ENCODE measurements around the gene EXOC4. TPM values are rescaled to one million over a fixed set of nuclear protein-coding genes. Genes with fewer than 3 reads are reported as not detected.
"Not testable (repeated sequence)": the region's sequence is repeated elsewhere in the genome, so short reads cannot be mapped to it uniquely, and the experiment has no call there.

The EXOC4 gene
- total RNA-seq, 1 donor from 2014 or later, result 99.2 TPM

GRCh38 chr7:134069187-134069586 is 816.3 kb downstream of the EXOC4 start:
- TF ChIP-seq POLR2A (IDR thresholded peaks at IDR 0.05) (no peak), CTCF (IDR thresholded peaks at IDR 0.05) (no peak), POLR2AphosphoS5 (IDR thresholded peaks at IDR 0.05; ENCODE audit: insufficient read depth in 1 of 2, low read depth in 1 of 2) (no peak)
- Histone ChIP-seq H3K4me3 (no peak overlapping the region), H3K4me1 (no peaks in the 10 kb centered on the region), H3K27me3 (no peaks in the 10 kb centered on the region), H3K36me3 (no peaks in the 10 kb centered on the region), H3K27ac (no peak overlapping the region), H3K9me3 (no peaks in the 10 kb centered on the region)
- intact Hi-C loops (cut with DNase I), result no loop called here
- no peak for DNase-seq (ENCODE audit: extremely low spot score in 2 of 2)

GRCh38 chr7:134070673-134071072 is 817.8 kb downstream of the EXOC4 start:
- Histone ChIP-seq H3K9me3 (no peaks in the 10 kb centered on the region), H3K27me3 (no peaks in the 10 kb centered on the region), H3K4me3 (no peak overlapping the region), H3K27ac (no peak overlapping the region), H3K4me1 (no peaks in the 10 kb centered on the region), H3K36me3 (no peaks in the 10 kb centered on the region)
- intact Hi-C loops (cut with DNase I), result no loop called here
- DNase-seq (ENCODE audit: extremely low spot score in 2 of 2), result no peak
- no peak for TF ChIP-seq POLR2A (IDR thresholded peaks at IDR 0.05)
- TF ChIP-seq POLR2AphosphoS5 (IDR thresholded peaks at IDR 0.05; ENCODE audit: insufficient read depth in 1 of 2, low read depth in 1 of 2), result no peak
- no peak for TF ChIP-seq CTCF (IDR thresholded peaks at IDR 0.05)

- no peak for DNase-seq (ENCODE audit: extremely low spot score in 2 of 2)
- Histone ChIP-seq H3K4me3 (no peak overlapping the region), H3K9me3 (no peaks in the 10 kb centered on the region), H3K4me1 (no peaks in the 10 kb centered on the region), H3K27ac (no peak overlapping the region), H3K36me3 (no peaks in the 10 kb centered on the region), H3K27me3 (no peaks in the 10 kb centered on the region)
- TF ChIP-seq CTCF (IDR thresholded peaks at IDR 0.05), result no peak
- no peak for TF ChIP-seq POLR2AphosphoS5 (IDR thresholded peaks at IDR 0.05; ENCODE audit: insufficient read depth in 1 of 2, low read depth in 1 of 2)
- TF ChIP-seq POLR2A (IDR thresholded peaks at IDR 0.05), result no peak
- intact Hi-C loops (cut with DNase I), result no loop called here
Measured at GRCh38 chr7:134071355-134072331, 818.8 kb downstream of the EXOC4 start.

GRCh38 chr7:134073276-134073675 is 820.4 kb downstream of the EXOC4 start:
- Histone ChIP-seq H3K9me3 (no peaks in the 10 kb centered on the region), H3K4me3 (no peak overlapping the region), H3K4me1 (no peaks in the 10 kb centered on the region), H3K27me3 (no peaks in the 10 kb centered on the region), H3K36me3 (no peaks in the 10 kb centered on the region), H3K27ac (no peak overlapping the region)
- no peak for DNase-seq (ENCODE audit: extremely low spot score in 2 of 2)
- TF ChIP-seq POLR2AphosphoS5 (IDR thresholded peaks at IDR 0.05; ENCODE audit: insufficient read depth in 1 of 2, low read depth in 1 of 2) (no peak), CTCF (IDR thresholded peaks at IDR 0.05) (no peak), POLR2A (IDR thresholded peaks at IDR 0.05) (no peak)
- intact Hi-C loops (cut with DNase I), result no loop called here

GRCh38 chr7:134075799-134076198 is 822.9 kb downstream of the EXOC4 start:
- no peak for TF ChIP-seq POLR2A (IDR thresholded peaks at IDR 0.05)
- TF ChIP-seq CTCF (IDR thresholded peaks at IDR 0.05), result no peak
- TF ChIP-seq POLR2AphosphoS5 (IDR thresholded peaks at IDR 0.05; ENCODE audit: insufficient read depth in 1 of 2, low read depth in 1 of 2), result no peak
- H3K4me1 ChIP-seq, result no peaks in the 10 kb centered on the region
- intact Hi-C loops (cut with DNase I), result no loop called here
- DNase-seq (ENCODE audit: extremely low spot score in 2 of 2), result no peak
- no peaks in the 10 kb centered on the region for H3K27me3 ChIP-seq
- no peaks in the 10 kb centered on the region for H3K9me3 ChIP-seq
- H3K36me3 ChIP-seq, result no peaks in the 10 kb centered on the region
- no peak overlapping the region for H3K4me3 ChIP-seq
- no peak overlapping the region for H3K27ac ChIP-seq

GRCh38 chr7:134077560-134077959 is 824.7 kb downstream of the EXOC4 start:
- intact Hi-C loops (cut with DNase I); DNase-seq (ENCODE audit: extremely low spot score in 2 of 2); H3K27ac ChIP-seq; H3K4me3 ChIP-seq; H3K27me3 ChIP-seq; H3K9me3 ChIP-seq; H3K36me3 ChIP-seq; H3K4me1 ChIP-seq: not testable (repeated sequence)

All from vagina (tissue), 2 donors.